Measurements from ENCODE around the gene SSBP2. TPM values are rescaled to one million over a fixed set of nuclear protein-coding genes. Genes with fewer than 3 reads are reported as not detected.

Gene SSBP2
- total RNA-seq, 2 donors from 2014 or later = 23.7 to 75.0 TPM

- H3K9me3 ChIP-seq = no peaks in the 10 kb centered on the region
- DNase-seq (ENCODE audit: low spot score) (no peak), ATAC-seq (ENCODE audit: insufficient number of reproducible peaks, low FRiP score, low read depth) (no peak)
- no peak overlapping the region for H3K27ac ChIP-seq
- H3K4me3 ChIP-seq = no peak overlapping the region
- H3K36me3 ChIP-seq = no peaks in the 10 kb centered on the region
- TF ChIP-seq, protein P1, sequence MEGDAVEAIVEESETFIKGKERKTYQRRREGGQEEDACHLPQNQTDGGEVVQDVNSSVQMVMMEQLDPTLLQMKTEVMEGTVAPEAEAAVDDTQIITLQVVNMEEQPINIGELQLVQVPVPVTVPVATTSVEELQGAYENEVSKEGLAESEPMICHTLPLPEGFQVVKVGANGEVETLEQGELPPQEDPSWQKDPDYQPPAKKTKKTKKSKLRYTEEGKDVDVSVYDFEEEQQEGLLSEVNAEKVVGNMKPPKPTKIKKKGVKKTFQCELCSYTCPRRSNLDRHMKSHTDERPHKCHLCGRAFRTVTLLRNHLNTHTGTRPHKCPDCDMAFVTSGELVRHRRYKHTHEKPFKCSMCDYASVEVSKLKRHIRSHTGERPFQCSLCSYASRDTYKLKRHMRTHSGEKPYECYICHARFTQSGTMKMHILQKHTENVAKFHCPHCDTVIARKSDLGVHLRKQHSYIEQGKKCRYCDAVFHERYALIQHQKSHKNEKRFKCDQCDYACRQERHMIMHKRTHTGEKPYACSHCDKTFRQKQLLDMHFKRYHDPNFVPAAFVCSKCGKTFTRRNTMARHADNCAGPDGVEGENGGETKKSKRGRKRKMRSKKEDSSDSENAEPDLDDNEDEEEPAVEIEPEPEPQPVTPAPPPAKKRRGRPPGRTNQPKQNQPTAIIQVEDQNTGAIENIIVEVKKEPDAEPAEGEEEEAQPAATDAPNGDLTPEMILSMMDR (IDR thresholded peaks at IDR 0.05) = no peak
- no peaks in the 10 kb centered on the region for H3K4me1 ChIP-seq (ENCODE audit: control insufficient read depth in 1 of 2, low read depth in 2 of 2)
- no peaks in the 10 kb centered on the region for H3K27me3 ChIP-seq (replicated peaks; ENCODE audit: insufficient read depth)
Measured at GRCh38 chr5:81633471-81633870, 117.4 kb downstream of the SSBP2 start.

DNA sequence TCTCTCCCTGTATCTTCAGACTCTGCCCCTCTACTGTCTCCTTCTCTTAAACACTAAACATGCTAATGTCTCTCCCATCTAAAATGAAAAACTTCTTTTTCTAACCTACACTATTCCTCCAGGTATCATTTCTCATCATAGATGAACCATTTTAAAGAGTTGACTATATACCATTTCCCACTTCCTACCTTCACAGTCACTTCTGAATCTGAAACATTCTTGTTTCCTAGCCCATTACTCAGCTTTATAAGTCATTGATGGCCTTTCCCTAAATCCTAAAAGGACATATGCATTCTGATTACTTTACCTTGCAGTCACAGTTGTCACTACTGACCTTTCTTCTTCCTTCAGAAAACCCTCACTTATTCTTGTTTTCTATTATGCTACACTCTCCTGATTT lies 118.2 kb downstream of the SSBP2 start:
- no peak overlapping the region for H3K4me3 ChIP-seq
- DNase-seq (ENCODE audit: low spot score) = no peak
- no peaks in the 10 kb centered on the region for H3K9me3 ChIP-seq
- no peak overlapping the region for H3K27ac ChIP-seq
- H3K36me3 ChIP-seq = no peaks in the 10 kb centered on the region
- no peaks in the 10 kb centered on the region for H3K27me3 ChIP-seq (replicated peaks; ENCODE audit: insufficient read depth)
- H3K4me1 ChIP-seq (ENCODE audit: control insufficient read depth in 1 of 2, low read depth in 2 of 2) = no peaks in the 10 kb centered on the region
- no peak for ATAC-seq (ENCODE audit: insufficient number of reproducible peaks, low FRiP score, low read depth)
- TF ChIP-seq, protein P1 (IDR thresholded peaks at IDR 0.05) = no peak

GRCh38 chr5:81631621-81632020 lies 119.3 kb downstream of the SSBP2 start:
- no peaks in the 10 kb centered on the region for H3K27me3 ChIP-seq (replicated peaks; ENCODE audit: insufficient read depth)
- ATAC-seq (ENCODE audit: insufficient number of reproducible peaks, low FRiP score, low read depth) (no peak), DNase-seq (ENCODE audit: low spot score) (no peak)
- TF ChIP-seq, protein P1 (IDR thresholded peaks at IDR 0.05) = no peak
- H3K9me3 ChIP-seq = no peaks in the 10 kb centered on the region
- no peaks in the 10 kb centered on the region for H3K4me1 ChIP-seq (ENCODE audit: control insufficient read depth in 1 of 2, low read depth in 2 of 2)
- no peaks in the 10 kb centered on the region for H3K36me3 ChIP-seq
- no peak overlapping the region for H3K27ac ChIP-seq
- no peak overlapping the region for H3K4me3 ChIP-seq

DNA sequence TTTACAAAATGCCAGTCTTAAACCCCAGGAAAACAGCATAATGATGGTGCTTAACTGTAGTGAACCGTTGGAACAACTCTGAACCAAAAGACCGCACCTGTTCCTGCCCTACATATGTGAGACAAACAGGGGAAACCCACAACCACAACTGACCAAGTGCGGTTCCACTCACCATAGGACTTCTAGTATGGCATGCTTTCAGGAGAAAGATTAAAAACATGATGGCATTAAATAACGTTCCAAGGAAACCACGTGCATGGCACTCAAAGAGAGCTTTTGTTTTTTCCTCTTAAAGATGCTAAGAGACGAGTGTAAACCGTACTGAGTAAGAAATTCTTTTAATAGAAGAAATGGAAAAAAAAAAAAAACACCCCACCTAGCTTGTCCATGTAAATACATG lies 119.8 kb downstream of the SSBP2 start:
- no peaks in the 10 kb centered on the region for H3K36me3 ChIP-seq
- TF ChIP-seq, protein P1 (IDR thresholded peaks at IDR 0.05) = no peak
- no peaks in the 10 kb centered on the region for H3K27me3 ChIP-seq (replicated peaks; ENCODE audit: insufficient read depth)
- ATAC-seq (ENCODE audit: insufficient number of reproducible peaks, low FRiP score, low read depth) (no peak), DNase-seq (ENCODE audit: low spot score) (no peak)
- no peaks in the 10 kb centered on the region for H3K9me3 ChIP-seq
- no peak overlapping the region for H3K4me3 ChIP-seq
- no peak overlapping the region for H3K27ac ChIP-seq
- peaks cover 0 to 4% of the 10 kb centered on the region in 2 donors for H3K4me1 ChIP-seq (ENCODE audit: control insufficient read depth in 1 of 2, low read depth in 2 of 2)

DNA sequence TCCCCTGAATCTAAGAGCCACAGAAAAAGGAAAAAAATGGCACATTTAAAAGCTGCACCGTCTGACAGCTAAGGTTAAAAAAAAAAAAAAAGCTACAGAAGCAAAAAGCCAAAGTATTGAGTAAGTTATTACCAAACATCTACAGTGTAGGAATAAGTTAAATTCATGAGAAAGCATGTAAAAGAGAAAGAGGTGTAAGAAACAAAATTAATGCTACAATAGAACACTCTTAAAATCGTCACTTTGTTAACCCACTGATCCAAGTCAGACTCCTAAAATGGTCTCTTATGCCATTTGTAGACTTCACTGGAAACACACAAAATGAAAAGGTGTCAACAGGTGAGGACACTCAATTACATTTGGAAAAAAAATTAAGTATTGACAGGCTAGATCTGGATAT lies 120.2 kb downstream of the SSBP2 start:
- H3K27me3 ChIP-seq (replicated peaks; ENCODE audit: insufficient read depth) = no peaks in the 10 kb centered on the region
- no peaks in the 10 kb centered on the region for H3K9me3 ChIP-seq
- TF ChIP-seq, protein P1 (IDR thresholded peaks at IDR 0.05) = no peak
- H3K27ac ChIP-seq = no peak overlapping the region
- no peak for DNase-seq (ENCODE audit: low spot score)
- peaks cover 0 to 4% of the 10 kb centered on the region in 2 donors for H3K4me1 ChIP-seq (ENCODE audit: control insufficient read depth in 1 of 2, low read depth in 2 of 2)
- no peaks in the 10 kb centered on the region for H3K36me3 ChIP-seq
- no peak for ATAC-seq (ENCODE audit: insufficient number of reproducible peaks, low FRiP score, low read depth)
- no peak overlapping the region for H3K4me3 ChIP-seq

Measured in thoracic aorta (tissue), 2 donors.